Measurements from ENCODE around the gene FGF18. TPM values are rescaled to one million over a fixed set of nuclear protein-coding genes. Genes with fewer than 3 reads are reported as not detected.

Gene FGF18
- total RNA-seq, 2 donors from 2014 or later = not detected

DNA sequence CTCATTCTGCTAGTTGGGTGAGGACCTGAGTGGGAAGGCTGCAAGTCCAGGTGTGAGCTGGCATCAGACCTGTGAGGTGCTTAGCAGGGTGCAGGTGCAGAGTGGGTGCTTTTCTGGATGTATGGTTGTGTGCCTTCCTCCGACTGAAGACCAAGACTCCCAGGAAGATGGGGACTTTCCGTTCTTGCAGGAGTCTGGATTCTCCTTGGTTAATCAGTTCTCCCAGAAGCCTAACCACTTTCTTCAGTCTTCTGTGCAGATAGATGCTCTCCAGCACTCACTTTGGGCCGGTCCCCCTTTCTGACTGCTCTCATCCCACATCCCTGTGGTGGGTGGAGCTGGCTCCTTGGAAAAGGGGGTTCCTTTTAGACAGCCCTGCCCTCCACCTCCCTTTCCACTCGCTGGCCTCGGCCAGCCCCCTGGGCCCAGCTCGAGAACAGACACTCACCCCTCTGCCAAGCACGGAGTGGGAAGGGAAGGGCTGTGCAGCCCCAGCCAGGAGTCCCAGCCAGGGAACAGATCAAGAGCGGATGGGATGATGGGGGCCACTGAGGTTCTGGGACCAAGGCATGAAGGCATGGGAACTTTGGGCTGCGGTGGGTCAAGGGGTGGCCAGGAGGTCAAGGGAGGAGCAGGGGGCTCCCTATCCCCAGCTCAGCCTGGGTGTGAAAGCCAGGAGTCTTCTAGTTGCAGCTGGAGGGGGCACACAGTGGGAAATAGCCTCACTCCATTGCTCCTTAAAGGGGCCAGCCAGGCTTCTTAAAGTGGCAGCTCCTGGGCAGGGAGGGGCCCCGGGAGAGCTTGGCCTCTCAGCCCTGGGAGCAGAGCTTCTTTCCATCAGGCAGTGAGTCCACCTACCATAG, 62.4 kb downstream of the FGF18 start:
- no peaks in the 10 kb centered on the region for H3K9me3 ChIP-seq
- intact Hi-C loops (cut with DNase I) = no loop called here
- H3K4me3 ChIP-seq = no peak overlapping the region
- no peaks in the 10 kb centered on the region for H3K36me3 ChIP-seq (replicated peaks in 1 of 2; ENCODE audit: insufficient read depth in 1 of 2, low read depth in 2 of 2)
- 72 to 74% methylated on average over 9 to 10 of the region's 10 CpGs for WGBS, 2 donors
- no peak overlapping the region for H3K27ac ChIP-seq
- H3K4me1 ChIP-seq = no peaks in the 10 kb centered on the region
- TF ChIP-seq POLR2A (IDR thresholded peaks at IDR 0.05) (no peak), CTCF (IDR thresholded peaks at IDR 0.05) (no peak)
- no peak for ATAC-seq
- H3K27me3 ChIP-seq = no peaks in the 10 kb centered on the region
- no peak for DNase-seq

DNA sequence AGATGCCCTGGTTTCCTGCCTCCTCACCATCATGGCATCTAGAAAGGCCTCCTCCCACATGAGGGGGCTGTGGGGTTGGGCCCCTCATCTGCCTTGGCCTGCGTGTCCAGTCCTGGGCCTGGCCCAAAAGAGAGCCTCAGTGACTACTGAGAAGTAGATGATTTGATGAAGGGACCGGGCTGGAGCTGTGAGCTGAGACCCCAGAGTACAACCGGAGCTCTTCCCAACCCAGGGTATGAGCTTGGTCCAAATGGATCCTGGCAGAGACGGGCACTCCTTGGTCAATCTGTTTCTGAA, 62.9 kb downstream of the FGF18 start:
- no peak for ATAC-seq
- TF ChIP-seq POLR2A (IDR thresholded peaks at IDR 0.05) (no peak), CTCF (IDR thresholded peaks at IDR 0.05) (no peak)
- no peak for DNase-seq
- H3K4me1 ChIP-seq = no peaks in the 10 kb centered on the region
- H3K4me3 ChIP-seq = no peak overlapping the region
- no peaks in the 10 kb centered on the region for H3K27me3 ChIP-seq
- WGBS, 2 donors = 78 to 79% methylated on average over 4 of the region's 4 CpGs
- no peak overlapping the region for H3K27ac ChIP-seq
- no peaks in the 10 kb centered on the region for H3K9me3 ChIP-seq
- intact Hi-C loops (cut with DNase I) = no loop called here
- H3K36me3 ChIP-seq (replicated peaks in 1 of 2; ENCODE audit: insufficient read depth in 1 of 2, low read depth in 2 of 2) = no peaks in the 10 kb centered on the region

- no peak for TF ChIP-seq CTCF (IDR thresholded peaks at IDR 0.05)
- TF ChIP-seq POLR2A (IDR thresholded peaks at IDR 0.05) = no peak
- ATAC-seq (peak; percentile 70), DNase-seq (peak; percentile 46 to 83 (median 66))
- WGBS, 2 donors = 50 to 55% methylated on average over 8 to 21 of the region's 21 CpGs
- Histone ChIP-seq H3K4me1 (no peaks in the 10 kb centered on the region), H3K9me3 (no peaks in the 10 kb centered on the region), H3K36me3 (replicated peaks in 1 of 2; ENCODE audit: insufficient read depth in 1 of 2, low read depth in 2 of 2) (no peaks in the 10 kb centered on the region), H3K27me3 (no peaks in the 10 kb centered on the region), H3K27ac (no peak overlapping the region), H3K4me3 (no peak overlapping the region)
- intact Hi-C loops (cut with DNase I) = no loop called here
These were observed 64.2 kb downstream of the FGF18 start for GRCh38 chr5:171483551-171484135.

DNA sequence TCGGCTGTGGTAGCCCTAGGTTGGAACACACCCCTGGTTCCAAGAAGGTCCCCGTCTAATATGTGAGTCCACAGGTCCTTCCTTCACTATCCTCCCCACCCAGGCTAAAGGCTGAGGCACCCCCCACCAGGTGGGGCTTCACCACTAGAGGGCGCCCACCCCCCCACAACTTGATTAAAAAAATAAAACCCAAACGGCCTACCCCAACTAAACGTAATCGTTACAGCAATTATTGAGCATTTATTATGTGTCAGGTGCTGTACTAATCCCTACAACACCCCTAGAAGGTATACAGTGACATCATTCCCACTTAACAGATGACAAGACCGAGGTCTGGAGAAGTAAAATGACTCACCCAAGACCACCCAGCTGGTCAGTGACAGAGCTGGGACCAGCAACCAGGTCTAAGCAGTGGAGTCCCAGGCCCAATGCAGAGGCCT, 65.0 kb downstream of the FGF18 start:
- 21 to 26% methylated on average over 6 to 7 of the region's 7 CpGs for WGBS, 2 donors
- intact Hi-C loops (cut with DNase I) = no loop called here
- no peak overlapping the region for H3K27ac ChIP-seq
- TF ChIP-seq CTCF (IDR thresholded peaks at IDR 0.05) (peak; percentile 33 to 78 (median 58)), POLR2A (IDR thresholded peaks at IDR 0.05) (no peak)
- DNase-seq (peak in 2 of 4 donors; percentile 32 to 43), ATAC-seq (peak; percentile 49)
- no peaks in the 10 kb centered on the region for H3K36me3 ChIP-seq (replicated peaks in 1 of 2; ENCODE audit: insufficient read depth in 1 of 2, low read depth in 2 of 2)
- H3K4me1 ChIP-seq = no peaks in the 10 kb centered on the region
- H3K9me3 ChIP-seq = no peaks in the 10 kb centered on the region
- H3K27me3 ChIP-seq = no peaks in the 10 kb centered on the region
- no peak overlapping the region for H3K4me3 ChIP-seq
